COR-L47 (cell line): ENCODE data around the gene ZNF700.
"Not testable (repeated sequence)": the region's sequence is repeated elsewhere in the genome, so short reads cannot be mapped to it uniquely, and the experiment has no call there.

Experiments
- DNase-seq: peaks from one replicate; lab custom pipeline; 2025; lab: John Stamatoyannopoulos, UW

Gene ZNF700

DNA sequence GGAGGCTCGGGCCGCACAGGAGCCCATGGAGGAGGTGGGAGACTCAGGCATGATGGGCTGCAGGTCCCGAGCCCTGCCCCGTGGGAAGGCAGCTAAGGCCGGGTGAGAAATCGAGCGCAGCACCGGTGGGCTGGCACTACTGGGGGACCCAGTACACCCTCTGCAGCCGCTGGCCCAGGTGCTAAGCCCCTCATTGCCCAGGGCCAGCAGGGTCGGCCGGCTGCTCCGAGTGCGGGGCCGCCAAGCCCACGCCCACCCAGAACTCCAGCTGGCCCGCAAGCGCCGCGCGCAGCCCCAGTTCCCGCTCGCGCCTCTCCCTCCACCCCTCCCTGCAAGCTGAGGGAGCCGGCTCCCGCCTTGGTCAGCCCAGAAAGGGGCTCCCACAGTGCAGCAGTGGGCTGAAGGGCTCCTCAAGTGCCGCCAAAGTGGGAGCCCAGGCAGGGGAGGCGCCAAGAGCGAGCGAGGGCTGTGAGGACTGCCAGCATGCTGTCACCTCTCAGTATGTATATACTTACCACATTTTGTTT is 16.5 kb downstream of the ZNF700 start:
- DNase-seq: not testable (repeated sequence)

- no peak for DNase-seq
These were observed 17.3 kb downstream of the ZNF700 start for GRCh38 chr19:11942008-11942842.

GRCh38 chr19:11942843-11943108 is 17.9 kb downstream of the ZNF700 start:
- no peak for DNase-seq

DNA sequence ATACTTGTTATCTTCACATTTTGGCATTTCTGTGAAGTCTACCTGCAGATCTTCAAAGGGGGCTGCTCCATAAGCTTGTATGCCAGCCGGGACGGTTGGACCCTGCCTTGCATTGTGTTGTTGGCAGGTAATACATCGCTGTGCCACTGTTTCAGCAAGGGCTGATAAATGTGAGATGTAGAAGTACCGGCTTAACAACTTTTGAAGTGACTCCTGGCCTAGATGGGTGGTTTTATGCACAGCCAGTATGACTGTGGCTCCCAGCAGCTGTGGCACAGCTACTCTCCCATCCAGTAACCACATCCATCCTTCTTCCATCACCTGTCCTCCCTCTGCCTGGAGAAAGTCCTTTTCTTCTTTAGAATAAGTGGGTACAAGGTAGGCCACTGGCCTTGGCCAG is 19.7 kb downstream of the ZNF700 start:
- no peak for DNase-seq

DNA sequence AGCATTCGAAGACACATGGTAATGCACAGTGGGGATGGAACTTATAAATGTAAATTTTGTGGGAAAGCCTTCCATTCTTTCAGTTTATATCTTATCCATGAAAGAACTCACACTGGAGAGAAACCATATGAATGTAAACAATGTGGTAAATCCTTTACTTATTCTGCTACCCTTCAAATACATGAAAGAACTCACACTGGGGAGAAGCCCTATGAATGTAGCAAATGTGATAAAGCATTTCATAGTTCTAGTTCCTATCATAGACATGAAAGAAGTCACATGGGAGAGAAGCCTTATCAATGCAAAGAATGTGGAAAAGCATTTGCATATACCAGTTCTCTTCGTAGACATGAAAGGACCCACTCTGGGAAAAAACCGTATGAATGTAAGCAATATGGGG is 23.7 kb downstream of the ZNF700 start:
- no peak for DNase-seq

- no peak for DNase-seq
These were observed 24.3 kb downstream of the ZNF700 start for GRCh38 chr19:11949201-11949600.

DNA sequence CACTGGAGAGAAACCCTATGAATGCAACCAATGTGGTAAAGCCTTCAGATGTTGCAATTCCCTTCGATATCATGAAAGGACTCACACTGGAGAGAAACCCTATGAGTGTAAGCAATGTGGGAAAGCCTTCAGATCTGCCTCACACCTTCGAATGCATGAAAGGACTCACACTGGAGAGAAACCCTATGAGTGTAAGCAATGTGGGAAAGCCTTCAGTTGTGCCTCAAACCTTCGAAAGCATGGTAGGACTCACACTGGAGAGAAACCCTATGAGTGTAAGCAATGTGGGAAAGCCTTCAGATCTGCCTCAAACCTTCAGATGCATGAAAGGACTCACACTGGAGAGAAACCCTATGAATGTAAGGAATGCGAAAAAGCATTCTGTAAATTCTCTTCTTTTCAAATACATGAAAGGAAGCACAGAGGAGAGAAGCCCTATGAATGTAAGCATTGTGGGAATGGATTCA is 24.7 kb downstream of the ZNF700 start:
- DNase-seq: not testable (repeated sequence)

- no peak for DNase-seq
These were observed 25.4 kb downstream of the ZNF700 start for GRCh38 chr19:11950312-11950711.

- DNase-seq: peak; percentile 55
These were observed 38.9 kb downstream of the ZNF700 start for GRCh38 chr19:11963566-11964355.

DNA sequence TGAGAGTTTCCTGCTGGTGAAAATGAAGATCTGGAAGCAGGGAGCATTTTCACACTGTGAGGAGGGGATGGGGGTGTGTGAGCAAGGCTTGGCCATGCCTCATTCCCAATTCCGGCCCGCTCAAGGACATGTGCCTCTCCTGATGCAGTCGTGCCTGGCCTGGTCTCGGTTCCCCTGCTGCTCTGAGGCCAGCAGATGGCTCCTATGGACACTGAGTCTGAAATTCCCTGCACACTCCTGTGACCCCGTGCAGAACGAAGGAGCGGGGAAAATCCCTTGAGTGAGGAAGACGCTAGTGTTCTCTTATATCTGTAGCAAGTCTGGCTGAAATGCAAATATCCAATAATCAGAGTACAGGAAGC is 39.6 kb downstream of the ZNF700 start:
- no peak for DNase-seq

DNA sequence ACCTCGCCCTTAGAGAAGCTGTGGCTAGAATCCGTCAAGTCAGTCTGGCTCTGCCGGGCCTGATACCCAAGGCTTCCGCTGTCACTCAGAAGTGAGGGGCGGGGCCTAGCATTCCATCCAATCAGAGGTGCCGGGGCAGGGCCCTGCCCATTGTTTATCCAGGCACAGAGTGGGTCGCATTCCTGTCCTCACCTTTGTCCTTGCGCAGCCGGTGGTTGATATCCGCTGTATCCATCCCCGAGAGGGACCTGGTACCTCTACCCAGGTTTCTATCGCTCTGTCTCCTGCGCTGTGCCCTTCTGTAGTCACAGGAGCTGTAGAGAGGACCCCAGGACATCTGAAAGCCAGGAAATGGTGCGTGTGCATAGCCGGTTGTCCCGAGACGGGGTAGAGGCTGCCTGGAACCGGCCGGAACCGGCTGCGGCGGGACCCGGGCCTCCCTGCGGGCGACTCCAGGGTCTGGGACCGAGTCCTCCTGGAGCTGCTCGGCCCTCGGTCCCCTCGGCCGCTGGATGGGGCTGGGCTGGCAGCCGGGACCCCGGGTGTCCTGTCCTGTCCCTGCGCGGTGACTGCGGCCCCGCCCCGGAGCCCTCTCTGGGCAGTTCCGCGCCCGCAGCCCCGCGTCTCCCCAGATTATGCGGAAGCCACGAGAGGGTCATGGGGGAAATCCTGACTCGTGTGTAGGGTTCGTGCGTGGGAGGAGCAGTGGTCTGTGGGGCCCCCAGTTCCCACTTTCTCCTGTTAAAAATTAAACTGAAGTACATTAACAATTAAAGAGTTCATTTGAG is 40.1 kb downstream of the ZNF700 start, which contains the start of gene ZNF763:
TSS of gene ZNF763 (plus strand) at position 183 of the 788 bp plus-strand sequence. CDS start at position 352, 169 bp downstream.
- DNase-seq: peak; percentile 28

GRCh38 chr19:11970174-11970573 is 45.3 kb downstream of the ZNF700 start:
- no peak for DNase-seq

GRCh38 chr19:11971041-11971440 is 46.1 kb downstream of the ZNF700 start:
- DNase-seq: no peak

DNA sequence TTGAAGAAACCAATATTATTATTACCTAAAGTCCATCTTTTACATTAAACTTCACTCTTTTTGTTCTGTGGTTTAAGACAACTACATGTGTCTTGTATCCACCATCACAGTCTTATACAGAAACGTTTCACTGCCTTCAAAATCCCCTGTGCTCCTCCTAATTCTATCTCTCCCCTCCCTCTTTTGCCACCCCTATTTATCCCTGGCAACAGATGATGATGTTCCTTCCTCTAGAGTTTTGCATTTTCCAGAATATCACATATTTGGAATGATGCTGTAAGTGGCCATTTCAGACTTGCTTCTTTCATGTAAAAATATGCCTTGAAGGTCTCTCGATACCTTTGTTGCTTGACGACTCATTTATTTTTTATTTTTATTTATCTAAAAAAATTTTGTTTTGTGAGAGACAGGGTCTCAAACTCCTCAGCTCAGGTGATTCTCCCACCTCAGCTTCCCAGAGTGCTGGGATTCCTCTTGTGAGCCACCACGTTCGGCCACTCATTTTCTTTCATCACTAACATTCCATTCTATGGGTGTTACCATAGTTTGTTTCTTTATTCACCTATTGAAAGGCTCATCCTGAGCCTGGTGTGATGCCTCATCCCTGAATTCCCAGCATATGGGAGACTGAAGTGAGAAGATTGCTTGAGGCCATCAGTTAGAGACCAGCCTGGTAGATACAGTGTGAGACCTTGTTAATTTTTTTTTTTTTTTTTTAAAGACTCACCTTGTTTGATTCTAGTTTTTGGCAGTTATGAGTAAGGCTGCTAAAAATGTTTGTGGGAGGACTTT is 48.3 kb downstream of the ZNF700 start:
- no peak for DNase-seq

- DNase-seq: no peak
These were observed 53.7 kb downstream of the ZNF700 start for GRCh38 chr19:11978492-11979100.

GRCh38 chr19:11979527-11979926 is 54.6 kb downstream of the ZNF700 start:
- no peak for DNase-seq

GRCh38 chr19:11982526-11982925 is 57.6 kb downstream of the ZNF700 start:
- DNase-seq: no peak

- peak; percentile 21 for DNase-seq
These were observed 60.1 kb downstream of the ZNF700 start for GRCh38 chr19:11984986-11985385.

GRCh38 chr19:11986754-11987153 is 61.8 kb downstream of the ZNF700 start:
- DNase-seq: no peak

DNA sequence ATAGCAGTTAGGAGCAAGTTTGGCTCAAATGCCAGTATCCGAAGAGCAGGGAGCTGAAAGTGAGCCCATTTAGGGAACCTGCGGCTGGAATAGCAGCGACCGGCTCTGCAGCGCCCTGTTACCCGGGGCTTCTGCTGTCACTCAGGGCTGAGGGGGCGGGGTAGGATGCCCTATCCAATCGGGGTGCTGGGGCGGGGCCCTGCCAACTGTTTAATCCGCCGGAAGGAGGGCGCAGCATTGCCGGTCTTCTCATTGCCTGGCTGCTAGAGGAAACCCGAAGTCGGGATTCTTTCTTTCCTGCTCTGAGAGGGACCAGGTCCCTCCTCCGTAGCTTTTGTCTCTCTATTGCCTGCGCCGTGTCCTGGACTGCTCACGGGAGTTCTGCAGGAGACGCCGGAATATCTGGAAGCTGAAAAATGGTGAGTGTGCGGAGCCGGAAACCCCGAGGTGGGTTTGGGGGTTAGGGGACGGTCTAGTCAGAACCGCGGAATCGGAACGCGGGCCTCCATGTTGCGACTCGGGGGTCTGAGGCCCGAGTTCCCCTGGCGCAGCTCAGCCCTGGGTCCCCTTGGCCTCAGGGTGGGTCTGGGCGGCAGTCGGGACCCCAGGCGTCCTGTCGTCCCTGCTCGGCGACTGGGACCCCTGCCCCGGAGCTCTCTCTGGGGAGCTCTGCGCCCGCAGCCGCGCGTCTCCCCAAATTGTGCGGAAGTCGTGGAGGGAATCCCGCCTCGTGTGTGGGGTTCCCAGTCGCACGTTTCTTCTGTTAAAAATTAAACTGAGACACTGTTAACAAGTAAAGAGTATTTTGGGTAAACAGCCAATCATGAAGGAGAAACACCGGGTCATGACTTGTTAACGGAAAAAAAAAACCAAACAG is 62.7 kb downstream of the ZNF700 start:
- peak; percentile 96 for DNase-seq
